ENCODE measurements around the gene TPRG1L. TPM values are rescaled to one million over a fixed set of nuclear protein-coding genes. Genes with fewer than 3 reads are reported as not detected.

The TPRG1L gene
- total and polyA plus RNA-seq, 10 of the 15 experiments (the other 5 are each of a cell fraction or from before 2014, with no cell fraction given): 1.5 to 16.5 (median 8.0) TPM

GRCh38 chr1:3678361-3679097 is 53.7 kb downstream of the TPRG1L start (continued):
- TF ChIP-seq, protein P1, sequence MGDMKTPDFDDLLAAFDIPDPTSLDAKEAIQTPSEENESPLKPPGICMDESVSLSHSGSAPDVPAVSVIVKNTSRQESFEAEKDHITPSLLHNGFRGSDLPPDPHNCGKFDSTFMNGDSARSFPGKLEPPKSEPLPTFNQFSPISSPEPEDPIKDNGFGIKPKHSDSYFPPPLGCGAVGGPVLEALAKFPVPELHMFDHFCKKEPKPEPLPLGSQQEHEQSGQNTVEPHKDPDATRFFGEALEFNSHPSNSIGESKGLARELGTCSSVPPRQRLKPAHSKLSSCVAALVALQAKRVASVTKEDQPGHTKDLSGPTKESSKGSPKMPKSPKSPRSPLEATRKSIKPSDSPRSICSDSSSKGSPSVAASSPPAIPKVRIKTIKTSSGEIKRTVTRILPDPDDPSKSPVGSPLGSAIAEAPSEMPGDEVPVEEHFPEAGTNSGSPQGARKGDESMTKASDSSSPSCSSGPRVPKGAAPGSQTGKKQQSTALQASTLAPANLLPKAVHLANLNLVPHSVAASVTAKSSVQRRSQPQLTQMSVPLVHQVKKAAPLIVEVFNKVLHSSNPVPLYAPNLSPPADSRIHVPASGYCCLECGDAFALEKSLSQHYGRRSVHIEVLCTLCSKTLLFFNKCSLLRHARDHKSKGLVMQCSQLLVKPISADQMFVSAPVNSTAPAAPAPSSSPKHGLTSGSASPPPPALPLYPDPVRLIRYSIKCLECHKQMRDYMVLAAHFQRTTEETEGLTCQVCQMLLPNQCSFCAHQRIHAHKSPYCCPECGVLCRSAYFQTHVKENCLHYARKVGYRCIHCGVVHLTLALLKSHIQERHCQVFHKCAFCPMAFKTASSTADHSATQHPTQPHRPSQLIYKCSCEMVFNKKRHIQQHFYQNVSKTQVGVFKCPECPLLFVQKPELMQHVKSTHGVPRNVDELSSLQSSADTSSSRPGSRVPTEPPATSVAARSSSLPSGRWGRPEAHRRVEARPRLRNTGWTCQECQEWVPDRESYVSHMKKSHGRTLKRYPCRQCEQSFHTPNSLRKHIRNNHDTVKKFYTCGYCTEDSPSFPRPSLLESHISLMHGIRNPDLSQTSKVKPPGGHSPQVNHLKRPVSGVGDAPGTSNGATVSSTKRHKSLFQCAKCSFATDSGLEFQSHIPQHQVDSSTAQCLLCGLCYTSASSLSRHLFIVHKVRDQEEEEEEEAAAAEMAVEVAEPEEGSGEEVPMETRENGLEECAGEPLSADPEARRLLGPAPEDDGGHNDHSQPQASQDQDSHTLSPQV (IDR thresholded peaks at IDR 0.05): no peak
- TF ChIP-seq, protein P2, sequence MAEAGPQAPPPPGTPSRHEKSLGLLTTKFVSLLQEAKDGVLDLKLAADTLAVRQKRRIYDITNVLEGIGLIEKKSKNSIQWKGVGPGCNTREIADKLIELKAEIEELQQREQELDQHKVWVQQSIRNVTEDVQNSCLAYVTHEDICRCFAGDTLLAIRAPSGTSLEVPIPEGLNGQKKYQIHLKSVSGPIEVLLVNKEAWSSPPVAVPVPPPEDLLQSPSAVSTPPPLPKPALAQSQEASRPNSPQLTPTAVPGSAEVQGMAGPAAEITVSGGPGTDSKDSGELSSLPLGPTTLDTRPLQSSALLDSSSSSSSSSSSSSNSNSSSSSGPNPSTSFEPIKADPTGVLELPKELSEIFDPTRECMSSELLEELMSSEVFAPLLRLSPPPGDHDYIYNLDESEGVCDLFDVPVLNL (IDR thresholded peaks at IDR 0.05; ENCODE audit: low read depth, low read length): no peak
- TF ChIP-seq EED (IDR thresholded peaks at IDR 0.05; ENCODE audit: low read depth) (peak; percentile 78), MXI1 (IDR thresholded peaks at IDR 0.05; ENCODE audit: low read depth, low read length) (no peak), LARP7 (IDR thresholded peaks at IDR 0.05) (0 out of 2 replicates have a peak, but pooled peaks have one; percentile 32), IKZF1 (conservative IDR thresholded peaks at IDR 0.05) (peak; percentile 82), IKZF2 (IDR thresholded peaks at IDR 0.05) (peak; percentile 80 to 81), MEF2B (IDR thresholded peaks at IDR 0.05; ENCODE audit: partially characterized antibody, poor library complexity, severe bottlenecking) (peak; percentile 74), TCF12 (IDR thresholded peaks at IDR 0.05; ENCODE audit: low read depth, low read length) (no peak)

All from GM12878 (cell line).